GM18519 (cell line): Measurements from ENCODE around the gene ZNF474.
"Not testable (repeated sequence)": the region's sequence is repeated elsewhere in the genome, so short reads cannot be mapped to it uniquely, and the experiment has no call there.

Source experiments
- ATAC-seq: cut with Tn5 transposase; IDR thresholded peaks from one replicate; pipeline ENCODE4 v1.9.1; 2021; ENCODE audit warnings: mild to moderate bottlenecking, moderate library complexity; ENCODE audit not compliant: unreplicated experiment, low FRiP score

ZNF474 gene

GRCh38 chr5:122129306-122129705 lies at the start of gene ZNF474:
ZNF474 (plus strand) TSS chr5:122129546; CDS start chr5:122151991, 22,445 bp downstream.
- no peak for ATAC-seq

GRCh38 chr5:122081541-122081940 lies 47.8 kb upstream of the ZNF474 start:
- ATAC-seq, result no peak

GRCh38 chr5:122083535-122083934 lies 45.8 kb upstream of the ZNF474 start:
- ATAC-seq, result no peak

DNA sequence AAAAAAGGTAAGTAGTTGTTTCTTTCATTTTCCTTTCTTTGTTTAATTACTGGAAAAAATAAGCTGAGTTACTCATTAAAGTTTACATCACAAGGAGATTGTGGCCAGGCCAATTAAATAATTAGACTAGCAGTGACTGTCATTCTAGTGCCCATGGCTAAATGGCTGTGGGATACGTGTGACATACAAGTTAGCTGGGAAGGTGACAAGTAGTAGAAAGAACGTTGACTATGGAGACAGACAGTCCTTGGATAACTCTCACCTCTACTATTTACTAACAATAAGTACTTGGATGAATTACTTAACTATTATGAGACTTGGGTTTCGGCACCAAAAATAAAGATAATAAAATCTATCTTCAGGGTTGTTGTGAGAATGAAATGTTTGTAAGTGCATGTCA lies 44.3 kb upstream of the ZNF474 start:
- ATAC-seq, result no peak

- no peak for ATAC-seq
These were observed 40.0 kb upstream of the ZNF474 start for GRCh38 chr5:122089096-122090013.

- ATAC-seq, result no peak
These were observed 37.3 kb upstream of the ZNF474 start for GRCh38 chr5:122091936-122092600.

DNA sequence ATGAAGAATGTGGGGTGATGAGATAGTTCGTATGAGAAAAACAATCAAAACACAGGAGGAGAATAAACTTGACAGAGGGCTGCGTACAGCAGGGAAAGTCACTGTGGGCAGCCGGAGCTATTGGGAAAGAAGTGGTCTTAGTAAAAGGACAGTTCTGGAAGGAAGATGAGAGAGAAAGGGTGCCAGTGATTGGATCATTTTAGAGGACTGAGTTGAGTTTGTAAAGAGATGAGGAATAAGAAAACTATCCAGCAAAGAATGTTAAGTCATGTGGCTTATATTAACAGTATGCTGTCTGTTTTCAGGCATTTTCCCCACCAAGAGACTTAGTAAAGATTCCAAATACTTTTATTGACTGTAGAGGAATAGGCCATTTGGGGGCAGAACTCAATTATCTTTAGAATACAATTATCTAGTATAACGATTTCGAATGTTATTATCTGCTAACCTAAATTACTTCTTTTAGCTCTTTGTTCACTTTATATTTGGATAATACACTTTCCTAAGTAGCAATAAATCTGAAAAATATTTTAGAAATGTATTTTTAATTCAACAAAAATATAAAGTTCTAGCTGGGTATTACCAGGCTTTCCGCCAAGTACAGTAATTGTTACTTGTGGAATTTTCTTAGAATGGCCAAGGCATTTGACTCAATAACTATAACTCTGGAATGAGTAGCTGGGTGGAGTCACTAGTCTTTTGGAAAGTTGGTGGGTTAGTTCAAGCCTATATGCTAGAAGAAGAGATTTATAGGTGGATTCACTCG lies 35.7 kb upstream of the ZNF474 start:
- ATAC-seq, result no peak

DNA sequence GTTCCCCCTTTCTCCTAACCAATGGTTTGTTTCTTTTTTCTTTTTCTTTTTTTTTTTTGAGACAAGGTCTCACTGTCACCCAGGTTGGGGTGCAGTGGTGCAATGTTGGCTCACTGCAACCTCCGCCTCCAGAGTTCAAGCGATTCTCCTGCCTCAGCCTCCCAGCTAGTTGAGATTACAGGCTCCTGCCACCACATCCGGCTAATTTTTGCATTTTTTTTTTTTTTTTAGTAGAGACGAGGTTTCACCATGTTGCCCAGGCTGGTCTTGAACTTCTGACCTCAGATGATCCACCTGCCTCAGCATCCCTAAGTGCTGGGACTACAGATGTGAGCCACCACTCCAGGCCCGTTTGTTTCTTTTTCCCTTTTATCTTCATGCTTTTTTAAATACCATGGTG lies 35.1 kb upstream of the ZNF474 start:
- ATAC-seq, result not testable (repeated sequence)

- ATAC-seq, result no peak
These were observed 34.2 kb upstream of the ZNF474 start for GRCh38 chr5:122095158-122095557.

DNA sequence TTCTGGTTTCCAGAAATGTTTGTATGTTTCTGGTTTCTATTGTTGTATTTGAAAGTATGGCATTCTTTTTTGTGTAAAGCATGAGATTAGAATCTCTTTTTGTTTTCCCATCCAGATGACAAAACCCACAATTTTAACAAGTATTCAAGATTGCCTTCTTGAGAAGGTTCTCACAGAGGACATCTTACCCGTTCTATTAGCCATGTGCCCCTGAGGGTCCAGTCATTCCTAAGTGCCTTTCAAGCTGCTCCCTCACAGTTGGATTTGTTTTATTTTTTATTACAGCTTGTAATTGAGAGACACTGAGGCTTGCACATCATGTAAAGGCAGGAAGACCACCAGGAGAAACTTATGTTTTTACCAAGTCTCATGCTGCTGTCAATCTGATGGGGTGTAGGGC lies 32.0 kb upstream of the ZNF474 start:
- no peak for ATAC-seq

DNA sequence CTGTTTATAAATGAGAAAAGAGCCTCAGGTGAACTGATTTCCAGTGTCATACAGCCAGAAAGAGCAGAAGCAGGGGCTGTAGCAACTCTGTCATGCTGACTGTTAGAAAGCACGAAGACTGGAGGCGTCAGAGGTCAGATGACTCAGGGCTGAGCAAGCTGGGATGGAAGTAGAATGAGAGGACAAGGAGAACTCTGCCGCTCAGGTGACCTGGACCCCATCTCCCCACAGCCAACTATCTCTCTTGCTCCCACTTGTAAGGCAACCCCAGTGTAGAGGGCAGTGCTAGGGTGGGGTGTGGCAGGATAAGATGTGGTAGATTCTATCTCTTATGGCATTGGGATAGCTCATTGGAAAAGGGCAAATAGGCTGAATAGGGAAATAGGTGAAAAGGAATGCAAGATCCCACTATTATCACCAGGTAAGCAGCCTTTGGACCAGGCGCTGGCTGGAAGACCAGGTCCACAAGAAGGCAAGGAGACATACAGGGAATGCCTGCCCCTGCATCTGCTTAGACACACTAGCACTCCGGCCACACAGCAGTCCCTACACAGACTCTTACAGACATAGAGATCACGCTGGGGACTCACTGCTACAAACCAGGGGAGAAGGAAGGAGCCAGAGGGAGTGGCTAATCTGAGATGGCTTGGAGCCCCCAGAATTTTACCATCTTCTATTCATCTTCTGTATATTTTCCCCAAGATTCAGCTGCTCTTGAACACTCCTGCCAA lies 30.1 kb upstream of the ZNF474 start:
- no peak for ATAC-seq

DNA sequence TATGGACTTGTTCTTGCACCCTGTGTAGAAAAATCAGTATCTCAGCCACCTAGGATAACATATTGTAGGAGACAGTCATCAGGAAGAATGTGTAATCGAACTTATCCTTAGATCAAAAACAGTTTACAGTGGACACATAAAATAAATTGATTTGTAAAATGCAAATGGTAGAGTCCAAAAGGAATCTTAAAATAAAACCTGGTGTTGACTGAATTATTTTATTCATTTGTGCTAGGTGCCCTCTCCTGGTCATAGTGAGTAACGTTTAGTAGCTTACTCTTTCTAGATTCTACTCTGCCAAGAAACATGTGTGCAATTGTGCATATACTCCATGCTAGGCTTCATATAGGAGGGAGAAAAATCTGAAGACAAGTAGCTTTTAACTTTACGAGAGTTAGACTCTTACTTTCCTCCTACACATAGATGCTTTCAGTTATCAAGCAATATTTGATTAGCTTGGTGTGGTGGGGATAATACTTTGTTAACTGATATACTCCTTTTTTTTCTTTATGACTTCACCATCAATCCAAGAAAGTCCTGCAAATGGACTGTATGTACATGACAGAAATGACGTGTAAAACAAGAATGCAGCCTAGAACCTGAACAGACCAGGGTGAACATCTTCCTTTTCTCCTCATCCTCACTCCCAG lies 27.6 kb upstream of the ZNF474 start:
- ATAC-seq, result peak; percentile 78

DNA sequence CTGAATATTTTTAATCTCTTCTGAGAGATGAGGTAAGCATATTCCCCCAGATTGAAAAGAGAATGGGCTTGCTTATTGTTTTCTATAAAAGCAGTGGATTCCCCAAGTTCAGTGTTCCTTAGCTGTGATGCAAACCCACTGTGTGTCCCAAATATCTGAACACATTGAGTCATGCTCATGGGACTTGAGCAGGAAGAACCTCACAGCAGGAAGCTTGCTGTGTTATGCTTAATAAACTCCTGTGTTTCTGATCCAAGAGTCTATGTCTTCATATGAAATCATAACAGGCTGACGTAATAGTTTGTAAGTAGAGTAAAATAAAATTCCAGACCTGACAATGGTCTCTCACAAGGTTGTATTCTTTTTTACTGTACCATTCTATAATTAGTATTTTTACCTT lies 26.5 kb upstream of the ZNF474 start:
- no peak for ATAC-seq

DNA sequence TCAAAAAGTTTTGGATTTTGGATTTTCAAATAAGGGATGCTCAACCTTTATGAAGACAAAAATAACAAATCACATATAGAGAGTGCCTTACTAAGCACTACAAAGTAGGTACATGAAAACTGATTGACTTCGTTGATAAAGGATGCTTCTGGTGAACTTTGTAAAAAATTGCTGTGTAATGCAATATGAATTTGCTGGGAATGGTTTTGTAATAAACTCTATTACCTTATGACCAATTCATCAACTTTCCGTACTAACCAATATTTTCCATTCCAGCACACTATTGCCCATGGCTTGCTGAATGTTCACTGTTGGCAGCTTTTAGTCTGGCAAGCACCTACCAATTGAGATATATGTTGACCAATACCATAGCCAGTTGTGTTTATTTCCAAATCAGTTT lies 23.4 kb upstream of the ZNF474 start:
- no peak for ATAC-seq

DNA sequence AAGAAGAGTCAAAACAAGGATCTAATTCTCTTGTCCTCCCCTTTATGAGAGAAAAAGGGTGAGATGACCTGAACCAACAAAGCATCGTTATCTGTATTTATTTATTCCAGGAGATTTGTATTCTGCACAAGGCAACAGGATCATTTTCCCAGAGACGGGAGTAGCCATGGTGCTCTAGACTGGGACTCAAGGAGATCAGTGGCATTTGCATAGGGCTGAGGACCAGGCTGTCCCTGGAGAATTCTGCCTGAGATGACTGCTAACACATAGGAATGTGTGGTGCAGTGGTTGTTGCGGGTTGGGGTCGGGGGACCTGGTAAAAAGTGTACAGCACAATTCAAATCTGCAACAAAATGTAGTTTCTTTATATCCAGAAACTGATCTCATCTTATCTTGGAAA lies 22.3 kb upstream of the ZNF474 start:
- ATAC-seq, result no peak

DNA sequence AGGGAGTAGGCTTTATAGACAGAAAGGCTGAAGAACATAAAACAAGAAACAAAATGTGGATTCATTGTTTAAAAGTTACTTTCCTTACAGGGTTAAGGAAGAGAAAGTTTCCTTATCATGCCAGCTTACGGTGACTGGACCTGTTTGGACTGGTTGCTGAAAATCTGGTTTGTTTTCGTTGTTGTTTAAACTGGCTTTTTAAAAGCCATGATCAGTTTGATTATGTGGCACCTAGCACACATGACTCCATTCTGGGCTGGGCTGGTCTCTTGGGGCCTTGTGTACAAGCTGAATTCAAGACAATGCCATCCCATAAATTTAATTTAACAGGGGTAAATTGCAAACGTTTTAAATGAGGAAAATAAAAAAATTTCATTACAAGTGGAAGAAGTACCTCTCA lies 18.4 kb upstream of the ZNF474 start:
- ATAC-seq, result no peak

DNA sequence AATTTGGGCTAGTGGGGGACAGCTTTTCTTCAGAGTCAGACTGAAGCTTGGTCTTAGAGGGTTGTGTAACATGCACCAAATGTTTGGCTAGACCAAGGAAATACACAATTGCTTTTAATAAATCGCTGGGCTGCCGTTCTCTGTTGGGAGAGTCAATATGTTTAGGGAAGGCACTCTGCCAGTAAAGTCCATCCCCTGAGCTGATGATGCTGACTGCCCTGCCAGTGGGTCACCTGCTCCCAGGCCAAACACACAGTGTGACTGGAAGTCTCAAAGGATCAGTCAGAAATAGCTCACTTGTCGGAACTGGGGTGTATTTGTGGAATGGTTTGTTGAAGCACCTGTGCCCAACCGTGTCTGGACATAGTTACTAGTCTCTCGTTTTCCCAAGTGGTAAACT lies 17.9 kb upstream of the ZNF474 start:
- ATAC-seq, result no peak

- ATAC-seq, result no peak
These were observed 17.3 kb upstream of the ZNF474 start for GRCh38 chr5:122112063-122112462.

DNA sequence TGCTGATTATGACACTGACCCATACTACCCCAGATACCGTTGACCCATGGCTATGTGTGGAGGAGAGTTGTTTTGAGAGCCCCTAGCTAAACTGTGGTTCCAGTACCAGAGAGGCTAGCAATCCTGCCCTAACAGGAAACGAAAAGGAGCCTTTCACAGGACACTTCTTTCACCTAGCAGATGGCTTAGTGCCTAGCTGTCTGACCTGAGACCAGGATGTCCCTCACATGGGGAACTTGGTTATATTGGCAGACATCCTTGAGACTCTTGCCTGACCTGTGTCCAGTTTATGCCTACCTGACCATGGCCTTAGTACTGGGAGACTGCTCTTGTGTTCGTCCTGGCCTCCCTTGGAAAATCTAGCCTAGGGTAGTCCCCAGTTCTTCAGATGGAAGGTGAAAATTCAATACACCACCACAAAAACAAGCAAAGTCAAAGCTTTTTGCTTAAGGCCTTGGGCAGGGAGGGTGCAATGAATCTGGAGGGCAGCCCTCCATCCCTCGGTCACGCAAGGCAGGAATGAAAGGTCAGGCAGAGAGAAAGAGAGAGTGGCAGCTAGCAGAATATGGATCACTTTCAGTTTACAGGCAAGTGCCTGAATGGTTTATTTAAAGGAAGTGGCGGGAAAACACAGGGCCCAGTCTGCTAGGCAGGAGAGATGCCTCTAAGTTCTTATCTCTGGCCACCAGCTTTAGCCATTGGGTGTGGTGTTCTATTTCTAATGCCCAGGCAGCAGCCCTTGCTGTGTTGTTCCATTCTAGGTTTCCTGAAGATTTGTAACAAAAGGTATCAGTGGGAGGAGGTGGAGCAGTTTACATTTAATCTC lies 16.4 kb upstream of the ZNF474 start:
- ATAC-seq, result no peak
